ENCODE measurements around the gene RAB40A. TPM values are rescaled to one million over a fixed set of nuclear protein-coding genes. Genes with fewer than 3 reads are reported as not detected.

The RAB40A gene
- total RNA-seq, 1 experiment from 2014 or later = 0.15 TPM

Other genes starting within 250 kb of the RAB40A start
- not detected in 2 replicates for gene TCEAL5, start 242.7 kb downstream of the RAB40A start, total RNA-seq (2014; rRNA removed; shearing (Covaris generic); ENCODE audit: low replicate concordance)
- gene BEX2, start 208.5 kb downstream of the RAB40A start, total RNA-seq (2014; rRNA removed; shearing (Covaris generic); ENCODE audit: low replicate concordance) = 21.4 and 31.5 TPM in 2 replicates
- not detected in 2 replicates for gene TCEAL7, start 189.2 kb downstream of the RAB40A start, total RNA-seq (2014; rRNA removed; shearing (Covaris generic); ENCODE audit: low replicate concordance)
- gene TCEAL9, start 163.0 kb downstream of the RAB40A start, total RNA-seq (2014; rRNA removed; shearing (Covaris generic); ENCODE audit: low replicate concordance) = 13.2 and 18.8 TPM in 2 replicates
- gene BEX3, start 143.0 kb downstream of the RAB40A start, total RNA-seq (2014; rRNA removed; shearing (Covaris generic); ENCODE audit: low replicate concordance) = not detected in 2 replicates
- gene TCEAL4, start 66.0 kb upstream of the RAB40A start, total RNA-seq (2014; rRNA removed; shearing (Covaris generic); ENCODE audit: low replicate concordance) = 19.8 and 35.4 TPM in 2 replicates
- 1.8 and 6.9 TPM in 2 replicates for gene TCEAL3, start 88.5 kb upstream of the RAB40A start, total RNA-seq (2014; rRNA removed; shearing (Covaris generic); ENCODE audit: low replicate concordance)
- 22.1 and 34.2 TPM in 2 replicates for gene TCEAL1, start 109.5 kb upstream of the RAB40A start, total RNA-seq (2014; rRNA removed; shearing (Covaris generic); ENCODE audit: low replicate concordance)
- gene MORF4L2, start 167.2 kb upstream of the RAB40A start, total RNA-seq (2014; rRNA removed; shearing (Covaris generic); ENCODE audit: low replicate concordance) = 83.4 and 90.4 TPM in 2 replicates
- not detected in 2 replicates for gene TMEM31, start 191.4 kb upstream of the RAB40A start, total RNA-seq (2014; rRNA removed; shearing (Covaris generic); ENCODE audit: low replicate concordance)